ENCODE data around the gene EP400. TPM values are rescaled to one million over a fixed set of nuclear protein-coding genes. Genes with fewer than 3 reads are reported as not detected.

EP400 gene
- total and polyA plus RNA-seq, 2 of the 8 experiments (the other 6 are each of a cell fraction or from before 2014, with no cell fraction given), result 13.1 to 69.7 TPM

GRCh38 chr12:131940141-131940547 lies 9.6 kb upstream of the EP400 start (continued):
- TF ChIP-seq, protein P1, sequence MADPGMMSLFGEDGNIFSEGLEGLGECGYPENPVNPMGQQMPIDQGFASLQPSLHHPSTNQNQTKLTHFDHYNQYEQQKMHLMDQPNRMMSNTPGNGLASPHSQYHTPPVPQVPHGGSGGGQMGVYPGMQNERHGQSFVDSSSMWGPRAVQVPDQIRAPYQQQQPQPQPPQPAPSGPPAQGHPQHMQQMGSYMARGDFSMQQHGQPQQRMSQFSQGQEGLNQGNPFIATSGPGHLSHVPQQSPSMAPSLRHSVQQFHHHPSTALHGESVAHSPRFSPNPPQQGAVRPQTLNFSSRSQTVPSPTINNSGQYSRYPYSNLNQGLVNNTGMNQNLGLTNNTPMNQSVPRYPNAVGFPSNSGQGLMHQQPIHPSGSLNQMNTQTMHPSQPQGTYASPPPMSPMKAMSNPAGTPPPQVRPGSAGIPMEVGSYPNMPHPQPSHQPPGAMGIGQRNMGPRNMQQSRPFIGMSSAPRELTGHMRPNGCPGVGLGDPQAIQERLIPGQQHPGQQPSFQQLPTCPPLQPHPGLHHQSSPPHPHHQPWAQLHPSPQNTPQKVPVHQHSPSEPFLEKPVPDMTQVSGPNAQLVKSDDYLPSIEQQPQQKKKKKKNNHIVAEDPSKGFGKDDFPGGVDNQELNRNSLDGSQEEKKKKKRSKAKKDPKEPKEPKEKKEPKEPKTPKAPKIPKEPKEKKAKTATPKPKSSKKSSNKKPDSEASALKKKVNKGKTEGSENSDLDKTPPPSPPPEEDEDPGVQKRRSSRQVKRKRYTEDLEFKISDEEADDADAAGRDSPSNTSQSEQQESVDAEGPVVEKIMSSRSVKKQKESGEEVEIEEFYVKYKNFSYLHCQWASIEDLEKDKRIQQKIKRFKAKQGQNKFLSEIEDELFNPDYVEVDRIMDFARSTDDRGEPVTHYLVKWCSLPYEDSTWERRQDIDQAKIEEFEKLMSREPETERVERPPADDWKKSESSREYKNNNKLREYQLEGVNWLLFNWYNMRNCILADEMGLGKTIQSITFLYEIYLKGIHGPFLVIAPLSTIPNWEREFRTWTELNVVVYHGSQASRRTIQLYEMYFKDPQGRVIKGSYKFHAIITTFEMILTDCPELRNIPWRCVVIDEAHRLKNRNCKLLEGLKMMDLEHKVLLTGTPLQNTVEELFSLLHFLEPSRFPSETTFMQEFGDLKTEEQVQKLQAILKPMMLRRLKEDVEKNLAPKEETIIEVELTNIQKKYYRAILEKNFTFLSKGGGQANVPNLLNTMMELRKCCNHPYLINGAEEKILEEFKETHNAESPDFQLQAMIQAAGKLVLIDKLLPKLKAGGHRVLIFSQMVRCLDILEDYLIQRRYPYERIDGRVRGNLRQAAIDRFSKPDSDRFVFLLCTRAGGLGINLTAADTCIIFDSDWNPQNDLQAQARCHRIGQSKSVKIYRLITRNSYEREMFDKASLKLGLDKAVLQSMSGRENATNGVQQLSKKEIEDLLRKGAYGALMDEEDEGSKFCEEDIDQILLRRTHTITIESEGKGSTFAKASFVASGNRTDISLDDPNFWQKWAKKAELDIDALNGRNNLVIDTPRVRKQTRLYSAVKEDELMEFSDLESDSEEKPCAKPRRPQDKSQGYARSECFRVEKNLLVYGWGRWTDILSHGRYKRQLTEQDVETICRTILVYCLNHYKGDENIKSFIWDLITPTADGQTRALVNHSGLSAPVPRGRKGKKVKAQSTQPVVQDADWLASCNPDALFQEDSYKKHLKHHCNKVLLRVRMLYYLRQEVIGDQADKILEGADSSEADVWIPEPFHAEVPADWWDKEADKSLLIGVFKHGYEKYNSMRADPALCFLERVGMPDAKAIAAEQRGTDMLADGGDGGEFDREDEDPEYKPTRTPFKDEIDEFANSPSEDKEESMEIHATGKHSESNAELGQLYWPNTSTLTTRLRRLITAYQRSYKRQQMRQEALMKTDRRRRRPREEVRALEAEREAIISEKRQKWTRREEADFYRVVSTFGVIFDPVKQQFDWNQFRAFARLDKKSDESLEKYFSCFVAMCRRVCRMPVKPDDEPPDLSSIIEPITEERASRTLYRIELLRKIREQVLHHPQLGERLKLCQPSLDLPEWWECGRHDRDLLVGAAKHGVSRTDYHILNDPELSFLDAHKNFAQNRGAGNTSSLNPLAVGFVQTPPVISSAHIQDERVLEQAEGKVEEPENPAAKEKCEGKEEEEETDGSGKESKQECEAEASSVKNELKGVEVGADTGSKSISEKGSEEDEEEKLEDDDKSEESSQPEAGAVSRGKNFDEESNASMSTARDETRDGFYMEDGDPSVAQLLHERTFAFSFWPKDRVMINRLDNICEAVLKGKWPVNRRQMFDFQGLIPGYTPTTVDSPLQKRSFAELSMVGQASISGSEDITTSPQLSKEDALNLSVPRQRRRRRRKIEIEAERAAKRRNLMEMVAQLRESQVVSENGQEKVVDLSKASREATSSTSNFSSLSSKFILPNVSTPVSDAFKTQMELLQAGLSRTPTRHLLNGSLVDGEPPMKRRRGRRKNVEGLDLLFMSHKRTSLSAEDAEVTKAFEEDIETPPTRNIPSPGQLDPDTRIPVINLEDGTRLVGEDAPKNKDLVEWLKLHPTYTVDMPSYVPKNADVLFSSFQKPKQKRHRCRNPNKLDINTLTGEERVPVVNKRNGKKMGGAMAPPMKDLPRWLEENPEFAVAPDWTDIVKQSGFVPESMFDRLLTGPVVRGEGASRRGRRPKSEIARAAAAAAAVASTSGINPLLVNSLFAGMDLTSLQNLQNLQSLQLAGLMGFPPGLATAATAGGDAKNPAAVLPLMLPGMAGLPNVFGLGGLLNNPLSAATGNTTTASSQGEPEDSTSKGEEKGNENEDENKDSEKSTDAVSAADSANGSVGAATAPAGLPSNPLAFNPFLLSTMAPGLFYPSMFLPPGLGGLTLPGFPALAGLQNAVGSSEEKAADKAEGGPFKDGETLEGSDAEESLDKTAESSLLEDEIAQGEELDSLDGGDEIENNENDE (IDR thresholded peaks at IDR 0.05; ENCODE audit: insufficient replicate concordance, low read length), result no peak
- TF ChIP-seq POLR2A (IDR thresholded peaks at IDR 0.05; ENCODE audit: control extremely low read depth in 1 of 2, low read depth in 2 of 2, low read length in 2 of 2) (no peak), FOSL1 (IDR thresholded peaks at IDR 0.05; ENCODE audit: insufficient read depth, low read depth, low read length) (no peak), CTCF (IDR thresholded peaks at IDR 0.05; ENCODE audit: control extremely low read depth in 1 of 3, insufficient read depth in 1 of 3, low read depth in 1 of 3, low read length in 3 of 3) (no peak), SP1 (IDR thresholded peaks at IDR 0.05; ENCODE audit: low read depth, low read length) (no peak), EGR1 (IDR thresholded peaks at IDR 0.05; ENCODE audit: borderline replicate concordance, low read depth, low read length) (no peak), PHF8 (conservative IDR thresholded peaks at IDR 0.05; ENCODE audit: low read depth, low read length) (no peak), ATF3 (IDR thresholded peaks at IDR 0.05; ENCODE audit: insufficient read depth, low read depth, low read length) (no peak), MAFK (IDR thresholded peaks at IDR 0.05; ENCODE audit: low read depth, low read length) (no peak)

Data from H1 (cell line).